Kidney capillary endothelial cell (primary cell): ENCODE measurements around the gene EPS8L2.

ENCODE experiments used
- DNase-seq: peaks from one replicate; pipeline ENCODE4 v3.0.0-alpha.2; 2018; ENCODE audit warnings: low spot score

Gene EPS8L2

DNA sequence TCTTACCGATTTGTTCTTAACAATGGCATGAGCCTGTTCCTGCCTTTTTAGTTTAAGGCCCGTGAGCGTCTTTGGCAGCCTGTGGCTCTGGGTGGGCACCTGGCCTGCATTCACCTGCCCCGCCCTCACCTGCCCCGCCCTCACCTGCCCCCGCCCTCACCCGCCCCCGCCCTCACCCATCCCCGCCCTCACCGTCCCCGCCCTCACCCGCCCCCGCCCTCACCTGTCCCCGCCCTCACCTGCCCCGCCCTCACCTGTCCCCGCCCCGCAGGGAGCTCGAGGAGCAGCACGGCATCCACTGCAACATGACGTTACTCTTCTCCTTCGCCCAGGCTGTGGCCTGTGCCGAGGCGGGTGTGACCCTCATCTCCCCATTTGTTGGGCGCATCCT, 57.0 kb downstream of the EPS8L2 start:
- no peak for DNase-seq

DNA sequence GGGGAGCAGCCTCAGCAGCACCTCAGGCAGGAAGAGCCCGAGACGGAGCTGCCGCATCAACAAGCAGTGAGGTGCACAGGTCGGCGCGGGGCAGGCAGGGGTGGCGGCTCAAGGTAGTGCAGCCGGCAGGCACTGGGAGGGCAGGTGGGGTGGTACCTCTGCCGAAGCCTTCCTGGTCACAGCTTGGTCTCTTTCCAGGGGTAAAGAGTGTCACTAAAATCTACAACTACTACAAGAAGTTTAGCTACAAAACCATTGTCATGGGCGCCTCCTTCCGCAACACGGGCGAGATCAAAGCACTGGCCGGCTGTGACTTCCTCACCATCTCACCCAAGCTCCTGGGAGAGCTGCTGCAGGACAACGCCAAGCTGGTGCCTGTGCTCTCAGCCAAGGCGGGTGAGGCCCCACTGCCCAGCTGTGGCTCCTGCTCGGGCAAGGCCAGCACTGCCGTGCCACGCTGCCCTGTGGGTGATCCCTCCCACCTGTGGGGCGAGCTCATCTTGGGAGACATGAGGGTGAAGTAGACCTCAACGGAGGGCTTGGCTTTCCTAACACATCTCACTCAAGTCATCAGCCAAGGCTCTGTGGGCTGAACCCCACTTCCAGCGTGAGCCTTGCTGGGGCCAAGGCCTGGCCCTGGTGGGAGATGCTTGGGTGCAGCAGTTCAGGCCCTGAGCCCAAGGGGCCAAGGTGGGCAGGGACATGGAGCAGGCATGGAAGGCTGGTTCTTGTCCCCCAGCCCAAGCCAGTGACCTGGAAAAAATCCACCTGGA, 57.7 kb downstream of the EPS8L2 start:
- no peak for DNase-seq

GRCh38 chr11:764322-765024, 58.4 kb downstream of the EPS8L2 start:
- DNase-seq = no peak

DNA sequence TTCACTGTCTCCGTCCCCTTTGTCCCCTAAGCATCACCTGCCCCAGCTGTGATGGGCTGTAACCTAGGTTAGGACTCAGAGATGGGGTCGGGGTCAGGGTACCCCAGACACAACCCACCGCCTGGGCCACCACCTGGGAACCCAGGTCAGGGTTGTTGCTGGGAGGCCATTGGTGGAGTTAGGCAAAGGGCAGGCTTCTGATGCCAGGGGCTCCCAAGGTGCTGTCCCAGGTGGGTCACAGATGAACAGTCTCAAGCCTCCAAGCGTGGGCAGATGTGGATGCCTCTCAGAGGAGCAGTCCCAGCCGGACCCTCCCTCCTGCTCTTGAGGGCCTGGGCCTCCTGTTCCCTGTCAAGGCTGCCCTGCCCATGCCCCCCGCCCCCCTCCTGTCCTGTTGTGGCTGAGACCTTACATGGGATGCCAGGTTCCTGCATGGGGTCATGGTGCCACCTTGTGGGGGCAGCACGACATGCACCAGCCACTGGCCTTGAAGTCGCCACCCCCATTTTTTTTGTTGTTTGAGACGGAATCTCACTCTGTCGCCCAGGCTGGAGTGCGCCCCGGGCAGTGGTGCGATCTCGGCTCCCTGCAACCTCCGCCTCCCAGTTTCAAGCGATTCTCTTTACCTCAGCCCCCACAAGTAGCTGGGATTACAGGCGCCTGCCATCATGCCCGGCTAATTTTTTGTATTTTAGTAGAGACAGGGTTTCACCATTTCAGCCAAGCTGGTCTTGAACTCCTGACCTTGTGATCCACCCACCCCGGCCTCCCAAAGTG, 59.2 kb downstream of the EPS8L2 start:
- no peak for DNase-seq

DNA sequence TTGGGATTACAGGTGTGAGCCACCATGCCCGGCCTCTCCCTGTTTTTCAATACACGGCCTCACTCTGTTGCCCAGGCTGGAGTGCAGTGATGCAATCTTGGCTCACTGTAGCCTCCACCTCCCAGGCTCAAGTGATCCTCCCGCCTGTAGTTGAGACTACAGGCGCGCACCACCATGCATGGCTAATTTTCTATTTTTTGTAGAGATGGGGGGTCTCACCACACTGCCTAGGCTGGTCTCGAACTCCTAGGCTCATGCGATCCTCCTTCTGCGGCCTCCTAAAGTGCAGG, 59.7 kb downstream of the EPS8L2 start:
- DNase-seq = no peak

DNA sequence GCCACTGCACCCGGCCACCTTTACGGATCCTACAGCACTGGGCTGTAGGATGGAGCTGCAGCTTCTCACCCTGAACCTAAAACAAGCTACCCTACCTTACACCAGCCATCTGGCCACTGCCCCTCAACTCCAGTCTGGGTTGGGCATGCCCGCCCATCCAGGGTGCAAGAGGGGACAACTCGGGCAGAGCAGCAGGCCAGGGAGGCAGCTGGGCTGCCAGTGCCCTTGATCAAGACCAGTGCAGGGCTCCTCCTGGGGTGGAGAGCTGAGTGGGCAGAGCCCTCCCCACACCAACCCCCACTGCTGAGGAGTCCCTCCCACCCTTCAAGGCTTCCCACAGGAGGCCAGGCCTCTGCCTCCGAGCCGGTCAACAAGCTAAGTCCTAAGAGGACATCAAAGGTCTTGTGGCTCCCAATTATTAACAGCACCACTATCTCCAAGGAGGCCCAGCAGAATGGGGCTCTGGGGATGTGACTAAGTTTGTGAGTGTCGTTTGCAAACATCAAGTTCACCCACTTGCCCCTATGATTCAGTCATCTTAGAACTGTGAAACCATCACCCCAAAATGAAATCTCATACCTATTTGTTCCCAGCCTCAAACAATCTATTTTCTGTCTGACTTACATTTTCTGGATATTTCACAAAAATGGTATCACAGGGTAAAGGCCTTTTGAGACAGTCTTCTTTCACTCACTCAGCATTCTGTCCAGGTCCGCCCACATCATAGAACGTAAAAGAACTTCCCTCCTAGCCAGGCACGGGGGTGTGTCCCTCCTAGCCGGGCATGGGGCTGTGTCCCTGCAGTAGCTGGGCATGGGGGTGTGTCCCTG, 60.3 kb downstream of the EPS8L2 start:
- no peak for DNase-seq

DNA sequence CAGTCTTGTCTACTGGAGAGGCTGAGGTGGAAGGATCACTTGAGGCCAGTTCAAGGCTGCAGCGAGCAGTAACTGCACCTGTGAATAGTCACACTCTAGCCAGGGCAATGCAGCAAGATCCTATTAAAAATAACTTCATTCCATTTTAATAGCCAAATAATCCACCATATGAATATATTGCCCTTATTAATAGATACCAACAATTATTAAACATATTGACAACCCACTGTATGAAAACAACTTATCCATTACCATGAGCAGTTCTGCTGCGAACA, 60.8 kb downstream of the EPS8L2 start:
- no peak for DNase-seq

- DNase-seq = no peak
Observed at GRCh38 chr11:767238-767637, 61.2 kb downstream of the EPS8L2 start.

DNA sequence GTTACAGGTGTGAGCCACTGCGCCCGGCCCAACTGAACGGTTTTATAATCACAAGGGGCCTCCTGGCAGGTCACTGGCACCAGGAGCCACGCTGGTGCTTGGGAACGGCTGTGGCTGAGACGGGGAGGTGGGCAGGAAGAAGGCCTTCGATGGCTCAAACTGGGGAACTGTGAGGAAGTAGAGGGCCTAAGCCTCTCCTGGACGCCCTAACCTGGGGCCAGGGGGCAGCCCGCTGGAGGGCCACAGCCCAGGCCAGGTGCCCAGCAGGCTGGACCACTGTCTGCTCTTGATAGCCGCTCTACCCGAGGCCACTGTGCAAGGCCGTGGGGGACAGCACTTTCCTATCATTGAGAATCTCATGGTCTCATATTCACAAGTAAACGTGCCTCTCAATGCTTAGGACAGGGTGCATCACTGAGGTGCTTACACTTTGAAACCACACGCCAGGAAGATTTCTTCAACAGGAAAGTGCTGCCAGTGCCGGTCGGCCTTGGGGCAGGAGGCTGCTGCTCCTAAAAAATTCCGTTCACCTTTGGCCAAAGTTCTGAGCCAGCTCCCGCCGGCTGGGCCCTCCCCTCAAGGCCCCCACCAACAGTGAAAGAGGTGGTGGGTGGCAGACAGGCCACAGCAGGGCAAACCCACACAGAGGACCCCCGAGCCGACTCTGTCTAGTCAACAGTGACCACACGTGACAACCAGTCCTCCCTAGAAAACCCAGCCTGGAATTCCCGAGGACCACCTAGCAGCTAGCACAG, 64.0 kb downstream of the EPS8L2 start:
- DNase-seq = no peak

DNA sequence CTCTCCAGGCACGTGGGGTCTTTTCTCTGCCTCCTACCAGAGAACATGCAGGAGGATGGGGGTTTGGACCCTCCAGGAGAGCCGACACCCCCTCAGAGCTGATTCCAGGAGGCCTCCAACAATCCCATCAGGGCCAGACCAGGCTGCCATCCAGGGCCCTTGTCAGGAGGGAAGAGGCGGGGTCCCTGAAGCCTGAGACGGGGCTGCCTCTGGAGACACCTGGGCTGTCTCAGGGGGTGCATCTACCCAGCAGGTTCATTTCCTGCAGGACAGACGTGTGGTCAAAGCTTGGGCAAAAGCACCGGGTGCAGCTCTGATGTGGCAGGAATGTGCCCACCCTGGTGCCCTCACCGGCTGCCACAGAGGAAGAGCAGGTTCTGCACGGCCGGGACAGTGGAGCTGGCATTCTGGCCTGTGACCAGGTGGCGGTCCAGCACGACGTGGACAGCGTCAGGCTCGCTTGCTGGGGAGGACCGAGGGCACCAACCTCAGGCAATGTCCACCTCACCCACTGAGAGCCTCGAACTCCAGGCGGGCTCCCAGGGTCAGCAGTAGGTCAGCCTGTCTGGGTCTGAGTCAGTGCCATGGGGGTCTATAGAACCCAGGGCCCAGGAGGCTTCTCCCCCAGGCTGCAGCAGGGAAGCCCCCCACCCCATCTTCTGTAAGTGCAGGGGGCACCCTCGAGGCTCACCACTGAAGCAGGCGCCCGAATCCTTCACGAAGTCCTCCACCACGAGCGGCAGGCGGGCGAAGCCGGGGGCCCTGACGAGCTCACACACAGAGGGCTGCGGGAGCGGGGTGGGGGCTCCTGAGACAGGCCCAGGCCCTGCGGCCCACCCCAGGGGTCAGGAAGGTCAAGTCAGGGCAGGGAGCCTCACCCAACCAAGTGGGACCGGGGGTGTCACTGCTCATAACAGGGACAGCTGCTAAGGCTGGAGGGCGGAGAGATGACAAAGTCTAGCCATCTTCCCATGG, 64.9 kb downstream of the EPS8L2 start:
- DNase-seq = no peak

DNA sequence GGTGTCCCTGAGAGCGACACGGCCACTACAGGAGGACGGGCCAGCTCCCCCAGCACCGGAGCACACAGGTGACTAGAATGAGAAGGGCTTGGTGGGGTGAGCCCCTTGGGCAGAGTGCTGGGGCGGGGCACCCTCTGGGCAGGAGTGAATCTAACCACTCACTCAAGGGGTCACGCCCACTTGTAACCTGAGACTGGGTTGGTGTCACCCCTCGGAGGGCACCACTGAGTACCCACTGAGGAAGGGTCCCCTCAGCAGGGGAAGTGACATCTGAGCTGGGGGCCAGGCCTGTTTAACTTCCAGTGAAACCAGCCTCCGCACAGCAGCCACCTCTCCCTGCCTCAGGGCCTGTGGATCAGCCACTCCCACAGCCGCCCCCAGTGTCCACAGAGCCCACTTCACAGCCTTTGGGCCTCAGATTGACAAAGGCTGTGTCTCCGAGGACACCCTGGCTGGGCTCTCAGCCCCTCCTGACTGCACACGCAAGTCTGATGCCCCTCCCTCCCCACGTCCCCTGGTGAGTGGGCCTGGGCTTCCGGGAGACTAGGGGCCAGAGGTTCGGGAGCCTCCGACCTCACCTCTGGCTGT, 65.7 kb downstream of the EPS8L2 start:
- no peak for DNase-seq

GRCh38 chr11:772429-773390, 66.7 kb downstream of the EPS8L2 start:
- no peak for DNase-seq

GRCh38 chr11:773425-773824, 67.4 kb downstream of the EPS8L2 start:
- no peak for DNase-seq

DNA sequence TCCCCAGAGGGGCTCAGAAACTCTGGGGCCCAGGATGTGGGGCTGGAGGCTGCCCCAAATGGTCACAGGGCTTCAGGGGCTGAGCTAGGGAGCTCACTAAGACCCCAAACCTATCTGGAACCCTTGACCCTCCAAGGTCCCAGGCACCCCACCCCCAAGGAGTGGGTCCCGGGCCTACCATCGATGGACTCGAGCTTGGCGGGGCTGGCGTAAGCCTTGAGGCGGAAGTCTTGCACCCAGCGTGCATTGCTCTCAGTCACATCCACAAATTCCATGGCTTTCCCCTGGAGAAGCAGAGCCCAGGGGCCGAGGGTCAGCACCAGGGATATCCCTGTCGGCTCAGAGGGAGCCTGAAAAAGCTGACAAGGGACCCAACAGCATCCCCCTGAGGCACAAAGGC, 67.8 kb downstream of the EPS8L2 start:
- DNase-seq = no peak

GRCh38 chr11:774873-775592, 69.0 kb downstream of the EPS8L2 start:
- no peak for DNase-seq

DNA sequence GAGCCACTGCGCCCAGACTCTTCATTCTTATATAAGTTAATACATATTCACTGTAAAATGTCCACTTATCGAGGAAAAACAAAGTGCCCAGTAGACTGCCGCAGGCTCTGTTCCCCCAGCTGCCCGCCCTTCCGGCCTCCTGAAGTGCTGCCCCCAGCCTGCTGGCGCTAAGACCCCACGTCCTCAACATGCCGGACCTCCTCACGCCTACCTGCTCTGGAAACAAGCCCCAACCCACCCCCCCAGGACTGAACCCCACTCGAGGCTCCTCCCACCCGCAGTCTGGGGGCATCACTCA, 70.2 kb downstream of the EPS8L2 start:
- DNase-seq = no peak

- no peak for DNase-seq
Observed at GRCh38 chr11:776561-777287, 70.7 kb downstream of the EPS8L2 start.
